8988T (cell line): ENCODE results near the gene TMEM74B.

ENCODE experiments used
- DNase-seq: peaks from one replicate; pipeline ENCODE4 v3.0.0; 2011

The TMEM74B gene

DNA sequence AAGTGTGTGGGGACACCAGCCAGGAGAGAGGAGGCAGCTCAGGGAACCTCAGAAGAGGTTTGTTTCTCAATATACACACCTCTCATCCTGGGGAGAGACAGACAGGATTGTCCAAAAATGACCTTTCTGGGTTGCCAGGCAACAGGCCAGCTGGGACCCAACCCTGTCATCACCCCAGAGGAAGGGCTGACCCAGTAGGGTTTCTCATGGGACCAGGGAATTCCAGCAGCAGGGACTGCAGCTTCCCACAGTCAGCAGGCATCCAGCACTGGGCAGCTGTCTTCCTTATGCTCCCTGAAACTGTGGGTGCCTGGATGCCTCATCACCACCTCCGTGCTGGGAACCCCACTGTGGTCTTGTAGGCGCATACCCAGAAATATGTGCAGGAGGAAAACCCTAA lies 19.8 kb upstream of the TMEM74B start:
- DNase-seq = no peak

DNA sequence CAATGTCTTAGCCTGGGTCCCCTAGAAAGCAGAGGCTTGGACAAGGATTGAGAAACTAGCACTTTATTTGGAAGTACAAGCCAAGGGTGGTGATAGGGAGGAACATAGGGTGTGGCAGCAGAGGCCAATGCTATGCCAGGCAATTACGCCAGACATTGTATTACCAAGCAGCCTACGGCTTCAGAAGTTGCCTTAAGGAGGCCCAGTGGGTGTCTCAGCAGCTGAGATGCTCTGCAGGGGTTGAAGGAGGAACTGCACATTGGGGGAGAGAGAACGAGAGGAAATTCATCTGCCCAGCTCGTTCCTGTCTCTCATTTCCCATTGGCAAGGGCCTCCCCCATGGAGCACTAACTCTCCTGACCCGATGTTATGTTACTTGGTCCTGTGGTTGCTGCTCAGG lies 19.3 kb upstream of the TMEM74B start:
- no peak for DNase-seq

DNA sequence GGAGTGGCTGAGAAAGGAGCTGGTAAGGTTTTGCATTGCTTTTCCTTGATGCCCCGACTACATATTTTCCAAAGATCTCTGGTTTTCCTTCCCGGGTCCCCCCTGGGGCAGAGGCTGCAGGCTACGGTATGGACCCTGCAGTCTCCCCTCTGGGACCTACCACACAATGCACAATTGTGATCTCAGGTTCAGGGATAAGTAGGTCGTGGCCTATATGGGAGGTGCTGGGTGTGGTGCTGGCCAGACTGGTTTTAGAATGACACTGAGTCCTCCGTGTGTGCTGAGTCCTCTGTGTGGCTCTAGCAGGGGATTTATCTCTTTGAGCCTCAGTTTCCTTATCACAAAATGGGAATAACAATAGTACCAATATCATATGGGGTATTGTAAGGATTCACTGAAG lies 18.8 kb upstream of the TMEM74B start:
- no peak for DNase-seq

DNA sequence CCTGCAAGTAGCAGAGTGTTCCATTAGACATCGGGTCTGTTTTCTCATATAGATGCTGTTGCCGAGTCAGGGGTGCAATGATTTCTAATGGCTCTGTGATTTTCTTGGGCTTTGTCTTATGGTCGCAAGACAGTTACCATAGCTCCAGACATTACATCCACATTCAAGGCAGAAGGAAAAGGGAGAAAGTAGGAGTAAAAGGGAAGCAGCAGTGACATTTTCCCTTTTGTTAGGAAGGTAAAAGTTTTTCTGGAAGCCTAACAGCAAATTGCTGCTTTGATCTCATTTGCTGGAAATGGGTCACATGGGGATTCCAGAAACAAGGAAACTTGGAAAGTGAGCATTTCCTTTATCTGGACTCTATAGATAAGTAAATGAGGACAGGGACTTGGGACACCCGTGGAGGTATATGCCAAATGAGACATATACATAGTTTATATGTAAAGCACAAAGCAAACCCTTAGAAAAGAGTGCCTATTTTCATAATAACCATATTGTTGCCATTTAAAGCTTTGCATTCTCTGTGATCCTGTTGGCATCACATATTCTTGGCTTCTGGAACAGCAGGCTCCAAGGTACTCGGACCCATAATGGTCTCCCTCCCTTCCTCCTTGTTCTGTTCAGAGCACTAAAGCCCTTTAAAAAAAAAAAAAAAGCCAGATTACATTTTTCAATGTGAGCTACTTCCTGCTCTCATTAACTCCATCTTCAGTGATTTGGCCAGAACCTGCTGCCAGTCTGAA lies 18.2 kb upstream of the TMEM74B start, which contains the start of gene C20orf202:
TSS of gene C20orf202 (plus strand) at position 693 of the 743 bp plus-strand sequence. CDS start 132 bp downstream, outside the sequence.
- DNase-seq = no peak

DNA sequence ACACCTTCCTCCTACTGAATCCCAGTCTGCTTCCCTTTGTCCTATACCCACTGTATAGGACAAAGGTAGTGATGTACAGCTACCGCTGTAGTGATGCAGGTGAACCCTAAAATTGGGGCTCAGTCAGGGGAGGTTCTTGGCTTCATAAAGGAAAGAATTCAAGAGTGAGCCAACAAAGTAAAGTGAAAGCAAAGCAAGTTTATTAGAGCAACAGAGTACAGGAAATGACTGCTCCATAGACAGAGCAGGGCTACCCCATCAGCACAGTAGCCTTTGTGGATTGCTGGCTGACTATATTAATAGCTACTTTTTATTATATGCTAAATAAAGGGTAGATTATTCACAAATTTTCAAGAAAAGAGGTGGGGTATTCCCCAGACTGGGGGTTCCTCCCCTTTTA lies 15.2 kb upstream of the TMEM74B start:
- DNase-seq = no peak

DNA sequence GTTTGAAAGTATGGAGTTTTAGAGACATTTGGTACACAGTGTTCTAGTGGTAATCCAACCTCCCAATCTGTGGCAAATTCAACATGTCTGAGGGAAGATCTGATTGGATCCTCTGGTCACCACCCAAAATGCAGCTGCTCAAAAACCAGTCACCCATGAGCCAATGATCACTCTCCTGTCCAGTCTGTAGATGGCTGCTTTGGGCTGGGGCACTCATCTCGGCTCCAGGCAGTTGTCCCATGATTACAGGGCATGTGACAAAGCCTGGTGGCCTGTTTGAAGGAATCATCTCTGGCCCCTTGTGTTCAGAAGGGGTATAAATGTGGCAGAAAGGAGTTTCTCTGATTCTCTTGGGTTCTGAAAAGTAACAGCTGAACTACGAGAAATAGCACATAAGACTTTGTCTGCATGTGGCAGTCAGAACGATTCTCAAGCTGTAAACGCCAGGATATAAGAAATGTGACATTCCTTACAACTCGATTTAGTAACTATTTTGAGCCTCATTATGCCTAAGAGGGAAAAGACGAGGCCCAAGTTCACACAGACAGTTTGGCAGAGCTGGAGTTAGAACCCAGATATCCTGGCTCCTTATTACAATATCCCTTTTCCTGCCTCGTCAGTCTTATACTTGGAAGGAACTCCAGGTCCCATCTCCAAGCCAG lies 14.6 kb upstream of the TMEM74B start:
- no peak for DNase-seq

DNA sequence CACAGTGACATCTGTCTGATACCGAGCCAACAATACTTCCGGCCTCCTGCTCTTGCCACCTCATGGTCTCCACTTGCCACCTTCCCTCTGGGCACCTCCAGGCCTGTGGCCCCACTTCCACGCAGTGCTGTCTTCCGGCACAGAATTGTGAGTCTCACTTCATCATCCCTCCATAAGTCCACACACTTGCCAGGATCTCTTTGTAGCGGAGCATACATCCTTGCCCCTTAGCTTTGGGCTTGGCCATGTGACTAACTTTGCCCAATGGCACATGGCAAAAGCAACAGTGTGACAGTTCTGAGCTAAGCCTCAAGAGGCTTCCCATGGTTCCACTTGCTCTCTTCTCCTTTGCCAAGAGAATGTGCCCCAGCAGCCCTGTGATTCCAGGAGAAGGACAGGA lies 14.0 kb upstream of the TMEM74B start:
- DNase-seq = no peak

DNA sequence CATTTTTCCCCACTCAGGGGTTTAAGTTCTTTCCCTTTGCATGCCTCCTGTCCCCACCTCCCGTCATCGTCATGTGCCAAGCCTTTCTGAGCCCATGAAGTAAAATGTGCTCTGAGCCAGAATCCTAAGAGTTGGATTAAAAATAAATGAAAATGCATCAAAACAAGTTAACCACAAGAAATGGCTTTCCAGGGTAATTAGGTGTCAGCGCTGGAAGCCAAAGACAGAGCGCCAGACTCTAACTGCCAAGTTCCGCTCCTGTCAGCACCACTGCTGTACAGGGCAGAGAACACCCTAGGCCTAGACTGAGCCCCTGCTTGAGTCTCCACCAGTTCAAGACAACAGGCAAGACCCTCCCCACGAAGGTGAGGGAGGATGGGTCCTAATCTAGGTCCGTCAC lies 13.0 kb upstream of the TMEM74B start:
- no peak for DNase-seq

DNA sequence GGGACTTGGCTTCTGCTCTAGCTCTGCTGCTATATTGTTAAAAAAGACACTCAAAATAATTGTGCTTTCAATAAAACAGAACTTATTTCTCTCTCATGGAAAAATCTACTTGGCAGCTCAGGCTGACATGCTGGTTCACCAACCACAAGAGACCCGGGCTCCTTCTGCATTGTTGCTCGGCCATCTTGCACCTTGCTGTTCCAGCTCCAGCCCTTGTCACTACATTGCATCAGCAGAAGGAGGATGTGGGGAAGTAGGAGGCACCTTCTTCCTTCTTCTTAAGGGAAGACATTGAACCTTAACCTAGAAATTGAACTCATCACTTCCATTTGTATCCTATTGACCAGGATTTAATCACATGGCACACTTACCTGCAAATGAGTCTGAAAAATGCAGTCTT lies 11.9 kb upstream of the TMEM74B start:
- no peak for DNase-seq

DNA sequence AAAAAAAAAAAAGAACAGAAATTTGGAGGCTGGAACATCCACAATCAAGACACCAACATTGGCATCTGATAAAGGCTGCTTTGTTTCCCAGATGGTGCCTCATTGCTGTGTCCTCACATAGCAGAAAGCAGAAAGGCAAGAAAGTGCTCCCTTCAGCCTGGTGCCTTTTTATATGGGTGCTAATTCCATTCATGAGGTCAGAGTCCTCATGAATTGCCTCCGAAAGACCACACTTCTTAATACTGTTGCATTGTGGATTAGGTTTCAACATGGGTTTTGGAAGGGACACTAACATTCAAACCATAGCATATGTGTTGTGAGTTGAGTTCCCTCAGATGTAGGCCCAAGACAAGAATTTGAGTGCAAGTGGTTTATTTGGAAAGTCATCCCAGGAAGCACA lies 10.4 kb upstream of the TMEM74B start:
- DNase-seq = no peak

DNA sequence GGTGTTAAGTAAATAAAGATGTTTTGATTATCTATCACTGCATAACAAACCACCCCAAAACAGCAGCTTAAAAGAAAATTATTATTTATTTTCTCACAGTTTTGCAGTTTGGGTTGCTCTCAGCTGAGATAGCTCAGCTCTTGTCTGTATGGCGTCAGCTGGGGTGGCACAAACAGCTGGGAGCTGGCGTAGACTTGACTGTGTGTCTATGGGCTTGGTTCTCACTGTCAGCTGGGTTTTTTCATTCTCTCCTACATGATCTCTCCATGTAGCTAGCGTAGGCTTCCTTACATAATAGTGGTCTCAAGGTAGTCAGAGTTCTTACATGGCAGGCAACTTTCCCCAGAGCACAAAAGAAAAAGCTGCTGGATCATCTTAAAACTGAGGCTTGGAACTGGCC lies 6.5 kb upstream of the TMEM74B start:
- no peak for DNase-seq

DNA sequence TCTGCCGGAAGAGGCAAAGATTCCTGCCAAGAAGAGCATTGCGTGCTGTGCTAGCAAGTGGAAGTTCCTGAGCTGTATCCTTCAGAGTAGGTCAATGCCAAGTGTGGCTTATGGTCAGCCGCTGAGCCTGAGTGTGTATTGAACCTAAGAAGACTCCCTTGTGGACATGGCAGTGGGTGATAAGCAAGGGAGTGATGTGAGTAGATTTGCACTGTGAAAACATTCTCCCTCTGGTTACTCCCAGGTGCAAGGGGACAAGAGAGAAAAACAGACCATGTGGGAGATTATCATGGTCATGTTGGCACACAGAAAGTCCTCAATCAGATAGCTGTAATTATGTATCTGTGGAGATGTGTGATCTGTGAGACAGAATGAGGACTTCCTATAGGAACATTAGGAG lies 6.1 kb upstream of the TMEM74B start:
- DNase-seq = no peak

DNA sequence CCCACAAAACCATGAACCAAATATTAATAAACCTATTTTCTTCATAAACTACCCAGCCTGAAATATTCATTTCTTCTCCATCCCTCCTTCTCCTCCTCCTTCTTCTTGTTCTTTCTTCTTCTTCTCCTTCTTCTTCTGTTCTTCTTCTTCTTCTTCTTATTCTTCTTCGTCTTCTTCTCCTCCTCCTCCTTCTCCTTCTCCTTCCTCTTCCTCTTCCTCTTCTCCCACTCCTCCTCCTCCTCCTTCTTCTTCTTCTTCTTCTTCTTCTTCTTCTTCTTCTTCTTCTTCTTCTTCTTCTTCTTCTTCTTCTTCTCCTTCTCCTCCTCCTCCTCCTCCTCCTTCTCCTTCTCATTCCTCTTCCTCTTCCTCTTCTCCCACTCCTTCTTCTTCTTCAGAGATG lies 5.0 kb upstream of the TMEM74B start:
- no peak for DNase-seq

DNA sequence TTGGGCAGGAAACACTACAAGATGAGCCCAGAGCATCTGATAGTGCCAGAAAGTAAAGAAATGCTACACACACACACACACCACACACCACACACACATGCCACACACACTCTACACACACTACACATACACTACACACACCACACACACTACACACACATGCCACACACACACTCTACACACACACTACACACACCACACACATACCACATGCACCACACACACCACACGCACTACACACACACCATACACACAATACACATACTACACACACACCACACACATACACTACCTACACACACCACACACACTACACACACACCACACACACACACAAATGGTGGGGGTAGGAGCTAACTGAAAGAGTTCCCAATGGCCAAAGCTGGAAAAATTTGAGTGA lies 3.6 kb upstream of the TMEM74B start:
- DNase-seq = no peak

DNA sequence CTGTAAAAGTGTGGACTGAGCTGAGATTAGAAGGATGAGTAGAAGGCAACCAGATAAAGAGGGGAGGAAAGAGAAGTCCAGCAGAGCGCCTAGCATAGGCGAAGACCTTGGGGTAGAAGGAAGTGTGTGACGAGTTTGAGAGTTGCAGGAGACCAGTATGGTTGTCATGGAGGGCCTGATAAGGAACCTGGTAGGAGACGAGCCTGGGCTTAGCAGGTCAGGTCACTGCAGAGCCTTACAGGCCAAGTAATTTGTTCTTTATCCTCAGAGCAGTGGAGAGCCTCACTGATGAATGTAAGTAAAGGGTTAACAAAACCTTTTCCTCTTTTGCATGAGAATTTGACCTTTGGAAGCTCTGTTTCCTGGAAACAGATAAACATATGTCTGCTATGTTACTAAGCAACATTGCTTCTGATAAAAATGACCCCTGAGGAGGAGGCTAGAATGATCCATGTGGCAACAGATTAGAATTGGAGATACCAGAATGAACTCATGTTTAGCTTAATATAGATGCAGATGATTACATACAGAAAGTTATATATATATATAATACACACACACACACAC lies 2.9 kb upstream of the TMEM74B start:
- DNase-seq = no peak

DNA sequence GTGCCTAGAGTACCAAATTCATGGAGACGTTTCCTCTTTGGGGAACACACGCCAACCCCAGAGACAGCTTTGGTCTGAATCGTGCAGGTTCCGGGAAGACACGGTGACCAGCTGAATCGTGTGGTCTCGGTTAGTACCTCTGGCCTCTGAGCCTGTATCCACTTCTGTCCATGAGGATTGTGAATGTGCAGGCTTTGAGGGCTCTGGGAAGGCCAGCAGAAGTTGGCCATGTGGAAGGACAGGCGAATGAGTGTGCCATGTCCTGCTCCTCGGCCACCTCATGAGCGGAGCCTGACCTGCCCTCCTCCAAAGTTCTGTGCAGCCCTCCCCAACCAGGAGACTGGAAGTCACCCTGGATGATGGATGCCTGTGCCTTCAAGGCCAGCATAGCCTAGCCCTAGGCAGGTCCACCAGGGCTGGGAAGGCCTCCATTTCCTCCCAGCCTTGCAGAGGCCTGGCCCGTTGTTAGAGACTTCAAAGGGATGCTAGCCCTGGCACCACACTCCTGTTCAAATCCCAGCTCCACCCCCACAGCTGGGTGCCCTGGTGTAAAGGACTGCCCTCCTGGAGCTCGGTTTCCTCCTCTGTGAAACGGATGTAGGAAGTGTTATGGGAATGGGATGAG lies 1.7 kb upstream of the TMEM74B start:
- DNase-seq = no peak

DNA sequence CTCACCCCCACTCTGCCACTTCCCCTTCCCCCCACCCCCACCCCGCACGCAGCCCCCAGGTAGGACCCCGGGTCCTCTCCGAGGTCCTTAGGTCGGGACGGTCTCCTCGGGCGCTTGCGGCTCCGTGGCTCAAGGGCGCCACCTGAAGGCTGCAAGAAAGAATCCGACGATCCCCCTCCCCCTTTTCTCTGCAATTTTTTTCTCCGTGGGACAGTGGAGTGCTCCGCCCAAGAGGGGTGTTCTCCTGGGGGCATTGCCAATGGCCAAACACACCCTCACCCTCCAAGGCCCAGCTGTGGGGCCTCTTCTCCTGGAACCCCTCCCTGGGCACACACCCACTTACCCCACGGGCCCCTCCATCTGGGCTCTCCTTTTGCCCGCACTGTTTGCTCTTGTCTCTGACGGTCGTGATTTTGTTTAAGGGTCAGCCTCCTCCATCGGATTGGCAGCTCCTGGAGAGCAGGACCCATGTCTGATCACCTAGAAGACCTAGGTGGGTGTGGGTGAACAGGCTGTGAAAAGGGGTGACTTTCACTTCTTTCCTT lies 1.1 kb upstream of the TMEM74B start:
- DNase-seq = peak; percentile 74

DNA sequence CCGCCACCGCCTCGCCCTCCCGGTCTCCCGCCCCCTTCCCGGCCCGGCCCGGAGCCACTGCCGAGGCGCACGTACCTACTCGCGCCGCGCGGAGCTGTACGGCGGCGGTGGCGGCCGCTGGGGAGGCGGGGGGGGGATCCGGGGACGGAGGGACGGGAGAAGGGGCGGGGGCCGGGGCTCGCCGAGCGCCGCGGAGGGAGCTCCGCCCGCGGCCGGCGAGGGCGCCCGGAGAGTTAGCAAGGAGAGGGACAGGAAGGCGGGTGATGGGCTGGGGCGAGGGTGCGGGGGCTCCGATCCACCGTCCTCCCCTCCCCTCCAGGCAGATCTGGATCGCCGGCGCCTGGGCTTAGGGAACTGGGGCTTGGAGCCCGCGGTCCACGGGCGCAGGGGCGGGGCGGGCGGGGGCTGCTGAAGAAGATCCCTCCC lies 548 bp upstream of the TMEM74B start:
- DNase-seq = peak; percentile 52

DNA sequence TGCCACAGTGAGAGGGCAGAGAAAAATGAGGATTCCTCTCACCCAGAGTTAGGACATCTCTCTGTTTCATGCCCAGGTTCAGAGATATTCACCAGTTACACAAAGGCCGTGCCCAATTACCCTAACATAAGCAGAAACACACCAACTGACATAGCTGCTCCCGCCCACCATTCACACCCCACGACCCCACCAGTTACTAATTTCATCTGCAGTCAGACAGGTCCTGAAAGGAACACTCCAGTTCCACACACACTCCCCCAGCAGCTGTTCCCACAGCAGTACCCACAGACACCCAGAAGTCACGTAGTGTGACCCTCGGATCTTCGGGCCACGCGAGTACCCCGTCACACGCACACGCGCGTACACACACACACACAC lies 532 bp downstream of the TMEM74B start:
- DNase-seq = no peak

DNA sequence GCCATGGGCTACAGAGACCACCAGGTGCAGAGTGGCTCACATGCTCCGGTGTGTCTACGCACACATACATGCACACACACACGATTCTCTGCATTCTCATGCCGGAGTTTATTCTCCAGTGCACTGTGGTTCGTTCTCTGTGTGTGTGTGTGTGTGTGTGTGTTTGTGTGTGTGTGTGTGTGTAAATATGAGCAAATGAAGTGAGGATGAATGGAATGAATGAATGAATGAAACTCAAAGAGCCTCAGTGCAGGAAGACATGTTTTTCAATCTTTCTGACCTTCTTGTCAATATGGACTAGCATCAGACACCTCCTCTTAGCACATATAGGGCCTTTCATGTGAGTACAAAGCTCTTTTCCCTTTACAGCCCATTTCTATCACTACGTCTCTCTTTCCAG lies 1.6 kb downstream of the TMEM74B start:
- DNase-seq = no peak

DNA sequence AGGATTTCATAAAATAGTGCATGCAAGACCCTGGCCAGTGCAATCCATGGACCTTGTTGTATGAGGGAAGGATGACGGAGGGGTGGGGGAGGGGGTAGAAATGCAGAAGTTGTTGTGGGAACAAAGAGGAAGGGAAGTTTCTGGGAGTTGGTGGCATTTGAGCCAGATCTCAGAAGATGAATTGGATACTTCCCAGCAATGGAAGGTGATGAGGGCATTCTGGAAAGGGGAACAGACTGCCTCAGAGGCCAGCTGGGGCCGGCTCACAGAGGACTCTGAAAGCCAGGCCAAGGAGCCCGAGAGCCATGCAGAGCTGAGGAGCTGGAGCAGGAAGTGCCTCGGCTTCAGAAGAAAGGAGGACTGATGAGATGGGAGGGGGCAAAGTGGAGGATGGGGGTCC lies 2.7 kb downstream of the TMEM74B start:
- DNase-seq = no peak

DNA sequence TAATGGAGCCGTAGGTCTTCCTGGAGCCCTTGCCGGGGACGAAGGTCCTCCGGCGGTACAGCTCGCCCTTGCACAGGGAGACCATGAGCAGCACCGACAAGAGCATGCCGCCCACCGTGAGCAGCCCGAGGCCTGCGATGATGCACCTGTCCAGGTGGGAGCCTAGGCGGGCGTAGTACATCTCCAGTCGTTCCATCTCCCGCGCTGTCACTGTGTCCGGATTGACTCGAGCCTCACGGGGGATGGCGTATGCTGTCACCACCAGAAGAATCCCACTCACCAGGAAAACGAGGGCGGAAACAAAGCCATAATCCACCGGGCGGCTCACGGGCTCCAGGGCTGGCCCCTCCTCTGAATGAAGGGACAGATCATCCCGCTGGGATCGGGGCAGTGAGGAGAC lies 3.8 kb downstream of the TMEM74B start:
- DNase-seq = no peak

DNA sequence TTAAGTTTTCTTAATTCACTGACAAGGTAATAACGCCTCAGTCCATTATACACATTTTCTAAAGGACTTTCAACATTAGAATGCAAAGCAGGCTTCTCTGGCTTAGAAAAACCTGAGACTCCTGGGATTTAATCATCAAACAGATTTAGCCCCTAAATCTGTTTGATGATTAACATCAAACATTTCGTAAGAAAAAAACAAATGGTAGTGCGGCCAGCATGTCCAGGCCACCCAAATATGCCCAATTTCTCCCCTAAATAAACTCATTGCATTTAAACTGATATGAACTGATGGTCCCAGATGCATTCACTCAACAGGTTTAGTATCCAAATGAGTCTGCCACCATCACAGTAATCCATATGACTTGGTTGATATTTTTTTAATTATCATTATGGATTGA lies 6.2 kb downstream of the TMEM74B start:
- DNase-seq = no peak

DNA sequence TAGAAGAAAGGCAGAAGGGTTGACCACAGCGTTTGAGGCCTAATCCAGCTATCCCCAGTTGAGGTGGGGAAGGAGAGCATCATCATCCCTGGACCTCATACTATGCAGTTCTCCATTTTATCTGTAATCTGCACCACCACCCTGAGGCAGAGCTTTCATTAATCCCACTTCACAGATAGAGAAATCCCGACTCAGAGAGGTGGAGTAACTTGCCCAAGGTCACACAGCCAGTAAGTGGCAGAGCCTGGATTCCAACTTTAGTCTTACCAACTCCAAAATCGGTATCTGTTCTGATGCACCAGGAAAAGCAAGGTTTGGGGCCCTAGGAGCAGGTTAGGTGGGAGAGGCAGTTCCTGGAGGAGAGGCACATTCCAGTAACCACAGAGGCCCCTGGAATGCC lies 6.7 kb downstream of the TMEM74B start:
- DNase-seq = no peak
